Tibial artery (tissue), 4 donors: ENCODE data around the gene HAGHL.
"Not testable (repeated sequence)": the region's sequence is repeated elsewhere in the genome, so short reads cannot be mapped to it uniquely, and the experiment has no call there.

Source experiments
- DNase-seq, 2 donors: peaks; one replicate each; pipeline ENCODE4 v3.0.0-alpha.2; 2019
- H3K27ac ChIP-seq, 2 donors: fragments of 200-600 bp; sonication (generic) in 1 of 2; 1 replicate in 1 of 2; 2 replicates in 1 of 2; pipeline ENCODE4 v1.5.1; 2018 to 2019; ENCODE audit warnings: mild to moderate bottlenecking in 1 of 2
- H3K27me3 ChIP-seq, 2 donors: fragments of 200-600 bp; sonication (generic) in 1 of 2; one replicate each; pipeline versions ENCODE4 v1.5.1 to v1.6.0; 2016 to 2019
- H3K36me3 ChIP-seq, 3 donors: fragments of 200-600 bp; sonication (generic) in 2 of 3; one replicate each; pipeline ENCODE4 v1.5.1; 2016 to 2019; ENCODE audit warnings: mild to moderate bottlenecking in 2 of 3
- H3K4me1 ChIP-seq, 4 donors: fragments of 200-600 bp; sonication (generic) in 2 of 4; 1 replicate in 3 of 4; 2 replicates in 1 of 4; pipeline ENCODE4 v1.5.1; 2016 to 2019
- H3K4me3 ChIP-seq, 2 donors: fragments of 200-600 bp; sonication (generic) in 1 of 2; 1 replicate in 1 of 2; 2 replicates in 1 of 2; pipeline ENCODE4 v1.5.1; 2018 to 2019; ENCODE audit warnings: mild to moderate bottlenecking in 2 of 2
- H3K9me3 ChIP-seq, 3 donors: fragments of 200-600 bp; sonication (generic) in 1 of 3; one replicate each; pipeline ENCODE4 v1.5.1; 2016 to 2019
- intact Hi-C: fragments of 100-400 bp; cut with DNase I; formaldehyde crosslinking; loops from one replicate; pipeline ENCODE4 v1.15.0; 2023; ENCODE audit warnings: low total_unique reads
- TF ChIP-seq, protein P1 (sequence below), 2 experiments: fragments of 200-600 bp in 1 of 2; fragments of 450-650 bp in 1 of 2; IDR thresholded peaks; one replicate each; pipeline ENCODE4 v1.5.1; 2017 to 2019; ENCODE audit warnings: antibody characterized with exemption in 2 of 2, mild to moderate bottlenecking in 1 of 2, moderate library complexity in 1 of 2

The HAGHL gene

DNA sequence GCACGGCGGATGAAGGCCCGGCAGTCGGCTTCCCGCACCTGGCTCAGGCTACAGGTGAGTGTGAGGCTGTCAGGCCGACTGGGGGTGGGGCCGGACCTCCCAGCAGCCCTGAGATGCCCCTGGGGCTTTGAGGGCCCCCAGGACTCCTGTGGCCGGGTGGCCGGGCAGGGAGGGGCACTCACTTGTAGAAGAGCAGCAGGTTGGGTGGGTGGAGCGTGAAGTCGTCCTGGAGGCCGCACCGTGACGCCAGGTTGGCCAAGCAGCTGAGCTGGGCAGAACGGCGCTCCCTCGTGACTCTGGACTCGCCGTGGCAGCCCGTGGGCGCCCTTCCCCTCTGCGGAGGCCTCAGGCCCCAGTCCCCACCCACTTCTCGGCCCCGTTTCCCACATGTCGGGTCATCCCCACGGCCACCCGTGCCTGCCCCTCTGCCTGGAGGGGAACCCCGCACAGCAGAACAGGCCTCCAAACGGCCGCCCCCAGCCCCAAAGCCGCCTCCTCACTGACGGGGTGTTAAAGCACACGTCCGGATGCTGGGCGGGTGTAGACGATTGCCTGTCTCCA is 48.4 kb downstream of the HAGHL start:
- Histone ChIP-seq H3K4me3 (no peak overlapping the region), H3K9me3 (no peaks in the 10 kb centered on the region), H3K27me3 (peaks cover 0 to 75% of the 10 kb centered on the region in 2 donors), H3K4me1 (no peaks in the 10 kb centered on the region), H3K36me3 (no peaks in the 10 kb centered on the region), H3K27ac (no peak overlapping the region)
- TF ChIP-seq, protein P1, sequence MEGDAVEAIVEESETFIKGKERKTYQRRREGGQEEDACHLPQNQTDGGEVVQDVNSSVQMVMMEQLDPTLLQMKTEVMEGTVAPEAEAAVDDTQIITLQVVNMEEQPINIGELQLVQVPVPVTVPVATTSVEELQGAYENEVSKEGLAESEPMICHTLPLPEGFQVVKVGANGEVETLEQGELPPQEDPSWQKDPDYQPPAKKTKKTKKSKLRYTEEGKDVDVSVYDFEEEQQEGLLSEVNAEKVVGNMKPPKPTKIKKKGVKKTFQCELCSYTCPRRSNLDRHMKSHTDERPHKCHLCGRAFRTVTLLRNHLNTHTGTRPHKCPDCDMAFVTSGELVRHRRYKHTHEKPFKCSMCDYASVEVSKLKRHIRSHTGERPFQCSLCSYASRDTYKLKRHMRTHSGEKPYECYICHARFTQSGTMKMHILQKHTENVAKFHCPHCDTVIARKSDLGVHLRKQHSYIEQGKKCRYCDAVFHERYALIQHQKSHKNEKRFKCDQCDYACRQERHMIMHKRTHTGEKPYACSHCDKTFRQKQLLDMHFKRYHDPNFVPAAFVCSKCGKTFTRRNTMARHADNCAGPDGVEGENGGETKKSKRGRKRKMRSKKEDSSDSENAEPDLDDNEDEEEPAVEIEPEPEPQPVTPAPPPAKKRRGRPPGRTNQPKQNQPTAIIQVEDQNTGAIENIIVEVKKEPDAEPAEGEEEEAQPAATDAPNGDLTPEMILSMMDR (IDR thresholded peaks at IDR 0.05) = no peak
- intact Hi-C loops = no loop called here
- no peak for DNase-seq

DNA sequence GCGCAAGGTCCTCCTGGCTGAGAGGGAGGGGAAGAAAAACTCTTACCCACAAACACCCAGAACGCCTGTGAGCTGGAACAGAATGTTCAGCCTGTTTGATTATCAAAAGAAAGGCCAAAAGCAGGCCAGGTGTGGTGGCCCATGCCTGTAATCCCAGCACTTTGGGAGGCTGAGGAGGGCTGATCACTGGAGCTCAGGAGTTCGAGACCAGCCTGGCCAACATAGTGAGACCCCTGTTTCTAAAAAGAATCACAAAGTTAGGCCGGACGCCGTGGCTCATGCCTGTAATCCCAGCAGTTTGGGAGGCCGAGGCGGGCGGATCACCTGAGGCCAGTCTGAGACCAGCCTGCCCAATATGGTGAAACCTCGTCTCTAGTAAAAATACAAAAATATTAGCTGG is 49.4 kb downstream of the HAGHL start:
- H3K4me1 ChIP-seq, intact Hi-C loops, H3K4me3 ChIP-seq, H3K36me3 ChIP-seq, H3K27ac ChIP-seq, H3K9me3 ChIP-seq, DNase-seq: not testable (repeated sequence)
- peaks cover 0 to 75% of the 10 kb centered on the region in 2 donors for H3K27me3 ChIP-seq

DNA sequence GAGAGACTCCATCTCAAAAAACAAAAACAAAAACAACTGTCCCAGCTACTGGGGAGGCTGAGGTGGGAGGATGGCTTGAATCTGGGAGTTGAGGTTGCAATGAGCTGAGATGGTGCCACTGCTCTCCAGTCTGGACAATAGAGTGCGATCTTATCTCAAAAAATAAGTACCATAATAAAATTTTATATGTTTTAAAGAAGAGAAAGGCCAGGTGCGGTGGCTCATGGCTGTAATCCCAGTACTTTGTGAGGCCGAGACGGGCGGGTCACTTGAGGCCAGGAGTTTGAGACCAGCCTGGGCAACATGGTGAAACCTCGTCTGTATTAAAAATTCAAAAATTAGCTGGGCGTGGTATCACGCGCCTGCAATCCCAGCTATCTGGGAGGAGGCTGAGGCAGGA is 49.9 kb downstream of the HAGHL start:
- DNase-seq = no peak

DNA sequence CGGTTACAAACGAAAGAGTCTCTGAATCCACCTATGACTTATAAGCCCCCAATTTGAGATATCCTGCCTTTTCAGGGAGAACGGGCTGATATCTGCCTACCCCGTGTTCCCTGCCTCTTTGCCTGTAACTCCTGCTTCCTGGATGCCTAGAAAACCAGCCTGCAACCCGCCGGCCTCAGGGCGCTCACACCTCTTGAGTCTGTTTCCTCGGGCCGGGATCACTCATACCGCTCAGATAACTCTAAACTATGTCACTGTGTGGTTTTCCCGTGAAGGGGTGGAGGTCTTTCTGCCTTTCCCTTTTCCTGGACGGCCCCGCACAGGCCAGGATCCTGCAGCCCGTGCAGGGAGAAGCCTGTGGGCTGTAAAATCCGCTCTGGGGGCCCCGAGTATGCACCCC is 50.9 kb downstream of the HAGHL start:
- H3K9me3 ChIP-seq = no peaks in the 10 kb centered on the region
- intact Hi-C loops = no loop called here
- DNase-seq = no peak
- H3K36me3 ChIP-seq = no peaks in the 10 kb centered on the region
- H3K4me1 ChIP-seq = peaks cover 0 to 5% (median 0%) of the 10 kb centered on the region in 4 donors
- TF ChIP-seq, protein P1 (IDR thresholded peaks at IDR 0.05) = no peak
- H3K27me3 ChIP-seq = peaks cover 0 to 83% of the 10 kb centered on the region in 2 donors
- no peak overlapping the region for H3K4me3 ChIP-seq
- H3K27ac ChIP-seq = no peak overlapping the region

More for the DNA sequence above, 49.9 kb downstream of the HAGHL start:
- intact Hi-C loops = no loop called here
- H3K4me3 ChIP-seq = no peak overlapping the region
- H3K9me3 ChIP-seq = no peaks in the 10 kb centered on the region
- no peaks in the 10 kb centered on the region for H3K36me3 ChIP-seq
- no peak overlapping the region for H3K27ac ChIP-seq
- H3K4me1 ChIP-seq = no peaks in the 10 kb centered on the region
- H3K27me3 ChIP-seq = peaks cover 0 to 76% of the 10 kb centered on the region in 2 donors
- TF ChIP-seq, protein P1 (IDR thresholded peaks at IDR 0.05) = no peak

DNA sequence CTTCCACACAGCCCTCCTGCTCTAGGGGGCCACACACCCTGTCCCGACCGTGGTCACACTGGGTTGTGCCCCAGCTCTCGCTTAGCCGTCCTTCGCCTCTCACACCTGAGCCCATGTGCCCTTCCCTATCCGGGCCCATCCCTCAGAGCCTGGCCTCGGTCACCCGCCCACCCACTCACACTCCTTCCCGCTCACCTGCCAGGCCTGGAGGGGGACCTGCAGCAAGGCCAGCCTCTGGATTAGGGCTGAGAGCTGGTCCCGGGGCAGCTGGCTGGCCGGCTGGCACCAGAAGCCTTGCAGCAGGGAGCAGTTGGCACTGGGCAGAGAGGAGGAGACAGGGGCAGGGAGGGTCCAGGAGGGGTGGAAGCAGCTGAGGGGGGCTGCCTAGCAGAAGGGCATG is 51.5 kb downstream of the HAGHL start:
- no peaks in the 10 kb centered on the region for H3K36me3 ChIP-seq
- no peak overlapping the region for H3K27ac ChIP-seq
- peaks cover 0 to 10% (median 0%) of the 10 kb centered on the region in 4 donors for H3K4me1 ChIP-seq
- DNase-seq = no peak
- H3K9me3 ChIP-seq = no peaks in the 10 kb centered on the region
- peaks cover 0 to 87% of the 10 kb centered on the region in 2 donors for H3K27me3 ChIP-seq
- intact Hi-C loops = no loop called here
- no peak overlapping the region for H3K4me3 ChIP-seq
- TF ChIP-seq, protein P1 (IDR thresholded peaks at IDR 0.05) = no peak

DNA sequence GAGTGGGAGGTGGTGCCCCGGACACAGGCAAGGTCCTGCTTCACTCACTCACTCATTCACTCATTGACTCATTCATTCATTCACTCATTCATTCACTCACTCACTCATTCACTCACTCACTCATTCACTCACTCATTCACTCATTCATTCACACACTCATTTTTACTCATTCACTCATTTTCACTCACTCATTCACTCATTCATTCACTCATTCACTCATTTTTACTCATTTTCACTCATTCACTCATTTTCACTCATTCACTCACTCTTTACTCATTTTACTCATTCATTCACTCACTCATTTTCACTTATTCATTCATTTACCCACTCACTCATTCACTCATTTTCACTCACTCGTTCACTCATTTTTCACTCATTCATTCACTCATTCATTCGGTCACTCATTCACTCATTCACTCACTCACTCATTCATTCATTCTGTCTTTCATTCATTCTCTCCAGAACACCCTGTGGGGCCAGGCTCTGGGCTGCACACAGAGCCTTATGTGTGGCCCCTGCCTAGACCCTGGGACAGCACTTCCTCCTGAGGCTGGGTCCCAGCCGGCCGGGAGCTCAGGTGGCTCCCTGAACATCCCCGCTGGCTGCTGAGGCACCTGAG is 52.1 kb downstream of the HAGHL start:
- Histone ChIP-seq H3K27me3 (peaks cover 0 to 88% of the 10 kb centered on the region in 2 donors), H3K36me3 (no peaks in the 10 kb centered on the region)
- intact Hi-C loops = no loop called here

More for the DNA sequence above, 52.1 kb downstream of the HAGHL start:
- Histone ChIP-seq H3K4me1 (peaks cover 0 to 16% (median 0%) of the 10 kb centered on the region in 4 donors), H3K27ac (no peak overlapping the region), H3K9me3 (no peaks in the 10 kb centered on the region), H3K4me3 (no peak overlapping the region)
- no peak for DNase-seq
- TF ChIP-seq, protein P1 (IDR thresholded peaks at IDR 0.05) = no peak
